NCI-H1694 treated with DMSO at 0.1 percent for 48 hours (cell line): Measurements from ENCODE around the gene PTPRA.

Experiments used
- DNase-seq: peaks from one replicate; lab custom pipeline; 2025; lab: John Stamatoyannopoulos, UW

The PTPRA gene

GRCh38 chr20:3077618-3078134, 204.4 kb downstream of the PTPRA start:
- DNase-seq = no peak

GRCh38 chr20:3080939-3081388, 207.7 kb downstream of the PTPRA start:
- no peak for DNase-seq

DNA sequence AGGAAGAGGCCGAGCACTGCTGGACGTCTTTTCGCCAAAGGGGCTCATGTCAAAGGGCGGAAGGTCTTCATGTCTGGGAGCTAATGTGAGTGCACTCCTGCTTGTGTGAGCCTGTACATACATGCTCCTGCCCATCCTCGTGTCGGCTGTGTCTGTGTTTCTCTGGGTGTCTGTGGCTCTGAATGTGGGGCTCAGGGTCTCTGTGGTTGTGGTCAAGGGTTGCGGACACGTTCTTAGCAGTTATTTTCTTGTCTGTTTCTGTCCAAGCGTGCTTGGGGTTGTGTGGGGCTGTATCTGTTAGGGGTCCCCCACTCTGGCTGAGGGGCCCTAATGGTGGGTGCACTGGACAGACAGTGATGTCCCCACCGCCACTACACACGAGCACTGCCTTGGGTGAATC, 208.4 kb downstream of the PTPRA start:
- no peak for DNase-seq

- no peak for DNase-seq
These were observed 209.1 kb downstream of the PTPRA start for GRCh38 chr20:3082306-3082951.

- no peak for DNase-seq
These were observed 210.0 kb downstream of the PTPRA start for GRCh38 chr20:3082955-3083952.

DNA sequence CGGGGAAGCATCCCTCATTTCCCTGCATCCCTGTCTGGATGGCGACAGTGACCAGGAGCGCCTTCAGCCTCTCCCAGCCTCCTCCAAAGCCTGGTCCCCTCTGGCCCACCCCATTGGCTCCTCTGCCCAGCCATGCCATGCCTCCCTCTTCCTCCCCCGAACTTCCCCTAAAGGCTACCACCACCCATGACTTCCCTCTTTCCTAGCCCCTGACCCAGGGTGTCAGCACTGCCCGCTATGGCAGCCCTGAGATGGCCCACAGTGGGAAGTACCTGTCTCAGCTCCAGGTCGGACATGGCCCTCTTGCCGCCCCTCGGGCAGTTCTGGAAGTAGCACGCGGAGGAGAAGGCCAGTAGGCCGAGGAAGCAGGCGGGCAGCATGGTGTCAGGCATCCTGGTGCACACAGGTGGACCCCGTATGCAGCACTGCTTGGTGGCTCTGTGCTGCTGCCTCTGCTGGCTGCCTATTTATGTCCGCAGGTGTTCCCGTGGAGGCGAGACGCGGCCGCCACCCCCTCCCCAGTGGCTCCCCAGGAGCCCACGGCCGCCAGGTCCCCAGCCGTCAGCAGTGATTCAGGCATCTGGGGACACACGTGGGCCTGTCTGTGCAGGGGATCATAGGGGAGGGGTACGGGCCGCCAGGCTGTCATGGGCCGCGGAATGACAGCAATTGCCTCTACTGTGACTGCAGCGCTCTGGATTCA, 211.2 kb downstream of the PTPRA start, which contains the start of gene AVP:
Gene AVP (minus strand): TSS at position 442 of the 703 bp plus-strand sequence. CDS start 50 bp downstream, at position 392.
- no peak for DNase-seq

GRCh38 chr20:3084986-3085360, 211.7 kb downstream of the PTPRA start:
- DNase-seq = no peak

DNA sequence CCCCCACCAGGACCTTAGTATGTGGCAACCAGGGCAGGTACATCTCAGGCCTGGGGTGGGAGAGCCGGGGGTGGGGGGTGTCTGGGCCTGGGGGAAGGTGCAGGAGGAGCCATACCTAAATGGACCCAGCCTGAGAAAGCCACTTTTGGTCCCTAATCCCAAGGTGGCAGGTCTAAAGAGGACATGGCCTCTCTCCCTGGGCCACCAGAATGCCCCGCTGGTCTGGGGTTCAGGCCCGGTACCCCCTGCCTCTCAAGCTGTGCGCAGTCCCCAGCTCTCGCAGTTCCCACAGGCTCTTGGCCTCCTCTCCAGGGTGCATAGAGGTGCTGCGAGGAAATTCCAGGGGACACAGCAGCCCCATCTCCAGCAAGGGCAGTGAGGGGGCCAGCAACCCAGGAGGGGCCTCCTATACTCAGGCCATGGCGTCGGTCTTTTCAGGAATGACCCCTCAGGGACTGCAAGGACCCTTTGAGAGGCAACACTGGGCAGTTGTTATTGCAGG, 212.3 kb downstream of the PTPRA start:
- DNase-seq = no peak

DNA sequence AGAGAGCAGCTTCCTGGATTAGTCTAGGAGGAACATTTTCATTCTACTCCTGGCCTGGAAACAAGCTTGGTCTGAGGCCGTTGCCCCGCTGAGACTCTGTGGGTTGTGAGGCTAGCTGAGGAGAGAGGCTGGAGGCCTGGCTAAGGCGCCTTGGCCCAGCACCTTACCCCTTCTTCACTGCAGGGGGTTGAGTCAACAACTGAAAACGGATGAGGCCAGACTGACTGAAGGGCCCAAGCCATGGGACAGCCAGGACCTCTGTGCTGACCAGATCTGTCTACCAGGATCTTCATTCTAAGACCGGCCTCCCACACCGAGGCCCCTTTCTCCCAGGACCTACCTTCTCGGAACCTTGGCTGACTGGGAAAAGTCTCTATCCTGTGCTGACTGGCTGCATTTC, 214.8 kb downstream of the PTPRA start:
- no peak for DNase-seq
